ENCODE results near the gene MAP3K7. TPM values are rescaled to one million over a fixed set of nuclear protein-coding genes. Genes with fewer than 3 reads are reported as not detected.

Gene MAP3K7
- total RNA-seq, 1 donor from 2014 or later = 91.9 TPM

GRCh38 chr6:90521955-90522354, 64.9 kb downstream of the MAP3K7 start:
- no peak overlapping the region for H3K4me3 Mint-ChIP-seq
- H3K4me1 Mint-ChIP-seq = peaks cover 4% of the 10 kb centered on the region
- peaks cover 7% of the 10 kb centered on the region for H3K36me3 Mint-ChIP-seq

GRCh38 chr6:90516074-90516660, 70.7 kb downstream of the MAP3K7 start:
- Mint-ChIP-seq H3K27ac (no peak overlapping the region), H3K36me3 (peaks cover 20% of the 10 kb centered on the region), H3K4me3 (no peak overlapping the region), H3K4me1 (no peaks in the 10 kb centered on the region), H3K27me3 (ENCODE audit: insufficient read depth, low read depth) (no peaks in the 10 kb centered on the region), H3K9me3 (no peaks in the 10 kb centered on the region)
- Histone ChIP-seq H3K79me2 (ENCODE audit: low read depth) (no peaks in the 10 kb centered on the region), H2AFZ (replicated peaks) (no peak overlapping the region), H3K4me1 (no peaks in the 10 kb centered on the region), H3K9me3 (ENCODE audit: low read depth) (no peaks in the 10 kb centered on the region), H3K9ac (no peak overlapping the region), H3K4me3 (no peak overlapping the region), H3F3A (ENCODE audit: low read depth) (peaks cover 4% of the 10 kb centered on the region), H3K27me3 (no peaks in the 10 kb centered on the region), H3K4me2 (no peak overlapping the region), H4K20me1 (ENCODE audit: low read depth) (no peaks in the 10 kb centered on the region), H3K27ac (peak overlapping the region; percentile 26), H3K36me3 (peaks cover 27% of the 10 kb centered on the region)
- TF ChIP-seq EZH2 (IDR thresholded peaks at IDR 0.05) (no peak), EZH2phosphoT487 (IDR thresholded peaks at IDR 0.05) (no peak)
- TF ChIP-seq, protein P1, sequence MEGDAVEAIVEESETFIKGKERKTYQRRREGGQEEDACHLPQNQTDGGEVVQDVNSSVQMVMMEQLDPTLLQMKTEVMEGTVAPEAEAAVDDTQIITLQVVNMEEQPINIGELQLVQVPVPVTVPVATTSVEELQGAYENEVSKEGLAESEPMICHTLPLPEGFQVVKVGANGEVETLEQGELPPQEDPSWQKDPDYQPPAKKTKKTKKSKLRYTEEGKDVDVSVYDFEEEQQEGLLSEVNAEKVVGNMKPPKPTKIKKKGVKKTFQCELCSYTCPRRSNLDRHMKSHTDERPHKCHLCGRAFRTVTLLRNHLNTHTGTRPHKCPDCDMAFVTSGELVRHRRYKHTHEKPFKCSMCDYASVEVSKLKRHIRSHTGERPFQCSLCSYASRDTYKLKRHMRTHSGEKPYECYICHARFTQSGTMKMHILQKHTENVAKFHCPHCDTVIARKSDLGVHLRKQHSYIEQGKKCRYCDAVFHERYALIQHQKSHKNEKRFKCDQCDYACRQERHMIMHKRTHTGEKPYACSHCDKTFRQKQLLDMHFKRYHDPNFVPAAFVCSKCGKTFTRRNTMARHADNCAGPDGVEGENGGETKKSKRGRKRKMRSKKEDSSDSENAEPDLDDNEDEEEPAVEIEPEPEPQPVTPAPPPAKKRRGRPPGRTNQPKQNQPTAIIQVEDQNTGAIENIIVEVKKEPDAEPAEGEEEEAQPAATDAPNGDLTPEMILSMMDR (IDR thresholded peaks at IDR 0.05) = no peak
- no peak for DNase-seq (ENCODE audit: low spot score)

More at GRCh38 chr6:90521955-90522354, 64.9 kb downstream of the MAP3K7 start:
- no peaks in the 10 kb centered on the region for H3K79me2 ChIP-seq (ENCODE audit: low read depth)
- H3K27ac ChIP-seq = no peak overlapping the region
- no peak overlapping the region for H3K4me2 ChIP-seq
- H3K36me3 ChIP-seq = peaks cover 17% of the 10 kb centered on the region
- no peaks in the 10 kb centered on the region for H3K9me3 ChIP-seq (ENCODE audit: low read depth)
- TF ChIP-seq EZH2 (IDR thresholded peaks at IDR 0.05) (no peak), EZH2phosphoT487 (IDR thresholded peaks at IDR 0.05) (no peak)
- TF ChIP-seq, protein P1 (IDR thresholded peaks at IDR 0.05) = no peak
- Mint-ChIP-seq H3K27me3 (ENCODE audit: insufficient read depth, low read depth) (no peaks in the 10 kb centered on the region), H3K27ac (no peak overlapping the region), H3K9me3 (no peaks in the 10 kb centered on the region)
- DNase-seq (ENCODE audit: low spot score) = no peak
- no peaks in the 10 kb centered on the region for H4K20me1 ChIP-seq (ENCODE audit: low read depth)
- no peak overlapping the region for H2AFZ ChIP-seq (replicated peaks)
- no peaks in the 10 kb centered on the region for H3K27me3 ChIP-seq
- H3F3A ChIP-seq (ENCODE audit: low read depth) = peaks cover 21% of the 10 kb centered on the region
- no peak overlapping the region for H3K9ac ChIP-seq
- no peak overlapping the region for H3K4me3 ChIP-seq
- no peaks in the 10 kb centered on the region for H3K4me1 ChIP-seq

GRCh38 chr6:90514496-90514895, 72.4 kb downstream of the MAP3K7 start:
- no peaks in the 10 kb centered on the region for H3K4me1 Mint-ChIP-seq

More at GRCh38 chr6:90514496-90514895, 72.4 kb downstream of the MAP3K7 start:
- Mint-ChIP-seq H3K27ac (no peak overlapping the region), H3K36me3 (peaks cover 20% of the 10 kb centered on the region), H3K9me3 (no peaks in the 10 kb centered on the region), H3K4me3 (no peak overlapping the region), H3K27me3 (ENCODE audit: insufficient read depth, low read depth) (no peaks in the 10 kb centered on the region)
- Histone ChIP-seq H3K4me3 (no peak overlapping the region), H3K9ac (no peak overlapping the region), H3K9me3 (ENCODE audit: low read depth) (no peaks in the 10 kb centered on the region), H2AFZ (replicated peaks) (no peak overlapping the region), H3K36me3 (peaks cover 27% of the 10 kb centered on the region), H3K27ac (no peak overlapping the region), H3F3A (ENCODE audit: low read depth) (peaks cover 4% of the 10 kb centered on the region), H3K4me1 (no peaks in the 10 kb centered on the region), H4K20me1 (ENCODE audit: low read depth) (no peaks in the 10 kb centered on the region), H3K79me2 (ENCODE audit: low read depth) (no peaks in the 10 kb centered on the region), H3K27me3 (no peaks in the 10 kb centered on the region), H3K4me2 (no peak overlapping the region)
- TF ChIP-seq EZH2 (IDR thresholded peaks at IDR 0.05) (no peak), EZH2phosphoT487 (IDR thresholded peaks at IDR 0.05) (no peak)
- TF ChIP-seq, protein P1 (IDR thresholded peaks at IDR 0.05) = no peak
- DNase-seq (ENCODE audit: low spot score) = no peak

Measured in neural progenitor cell (in vitro differentiated cells).